Gastrocnemius medialis (tissue), 4 donors: ENCODE data around the gene CGNL1. TPM values are rescaled to one million over a fixed set of nuclear protein-coding genes. Genes with fewer than 3 reads are reported as not detected.

Experiments
- ATAC-seq, 2 donors: fragments of 150-250 bp; one replicate each; pipeline ENCODE4 v1.9.1; 2016
- DNase-seq, 2 donors: peaks; one replicate each; pipeline ENCODE4 v3.0.0-alpha.2; 2019
- H3K27ac ChIP-seq, 4 donors: fragments of 200-600 bp; sonication (generic); 1 replicate in 1 of 4; 2 replicates in 3 of 4; pipeline ENCODE4 v1.5.1; 2016 to 2018; ENCODE audit warnings: mild to moderate bottlenecking in 2 of 4, moderate library complexity in 1 of 4
- H3K27me3 ChIP-seq, 3 donors: fragments of 200-600 bp; sonication (generic) in 2 of 3; 1 replicate in 1 of 3; 2 replicates in 2 of 3; pipeline versions ENCODE4 v1.5.1 to v1.6.0; 2016 to 2019; ENCODE audit warnings: mild to moderate bottlenecking in 1 of 3, moderate library complexity in 1 of 3
- H3K36me3 ChIP-seq, 2 donors: fragments of 200-600 bp; sonication (generic) in 1 of 2; one replicate each; pipeline ENCODE4 v1.5.1; 2017 to 2018
- H3K4me1 ChIP-seq, 2 donors: fragments of 200-600 bp; sonication (generic) in 1 of 2; one replicate each; pipeline ENCODE4 v1.5.1; 2016 to 2017; ENCODE audit warnings: mild to moderate bottlenecking in 2 of 2
- H3K4me3 ChIP-seq, 4 donors: fragments of 200-600 bp; sonication (generic) in 3 of 4; 1 replicate in 1 of 4; 2 replicates in 3 of 4; pipeline ENCODE4 v1.5.1; 2016 to 2019; ENCODE audit warnings: mild to moderate bottlenecking in 2 of 4
- H3K9me3 ChIP-seq, 3 donors: fragments of 200-600 bp; sonication (generic) in 2 of 3; 1 replicate in 1 of 3; 2 replicates in 2 of 3; pipeline ENCODE4 v1.5.1; 2016 to 2019
- POLR2A ChIP-seq, 2 donors: fragments of 450-650 bp; IDR thresholded peaks; one replicate each; pipeline ENCODE4 v1.6.1; 2017; ENCODE audit warnings: antibody characterized with exemption in 2 of 2, mild to moderate bottlenecking in 2 of 2, moderate library complexity in 2 of 2
- in situ Hi-C, 4 donors: fragments of 200-750 bp; cut with MboI; loops; one replicate each; pipeline versions ENCODE4 v1.15.0 to v1.8.0; 2017; ENCODE audit warnings: low sequenced_read_pairs in 4 of 4
- intact Hi-C: fragments of 100-400 bp; cut with DNase I; formaldehyde crosslinking; loops from one replicate; pipeline ENCODE4 v1.15.1; 2023; ENCODE audit warnings: low total_unique reads
- total RNA-seq, 4 donors: library from RNA; depleted of rRNA; stranded (reverse); fragments of >200 nt; gene quantifications; one replicate each; pipeline versions ENCODE4 v1.1.0 to v1.2.3, GENCODE V29; 2016
- TF ChIP-seq, protein P1 (sequence below), 5 experiments: fragments of 450-650 bp in 3 of 5; fragments of 200-600 bp in 2 of 5; sonication (generic) in 2 of 5; IDR thresholded peaks in 4 of 5; conservative IDR thresholded peaks in 1 of 5; 1 replicate in 4 of 5; 2 replicates in 1 of 5; pipeline ENCODE4 v1.5.1; 2016 to 2019; ENCODE audit warnings: antibody characterized with exemption in 5 of 5, mild to moderate bottlenecking in 3 of 5, moderate library complexity in 3 of 5

Gene CGNL1
- total RNA-seq, 4 donors from 2014 or later, result 0.15 to 0.85 (median 0.49) TPM

DNA sequence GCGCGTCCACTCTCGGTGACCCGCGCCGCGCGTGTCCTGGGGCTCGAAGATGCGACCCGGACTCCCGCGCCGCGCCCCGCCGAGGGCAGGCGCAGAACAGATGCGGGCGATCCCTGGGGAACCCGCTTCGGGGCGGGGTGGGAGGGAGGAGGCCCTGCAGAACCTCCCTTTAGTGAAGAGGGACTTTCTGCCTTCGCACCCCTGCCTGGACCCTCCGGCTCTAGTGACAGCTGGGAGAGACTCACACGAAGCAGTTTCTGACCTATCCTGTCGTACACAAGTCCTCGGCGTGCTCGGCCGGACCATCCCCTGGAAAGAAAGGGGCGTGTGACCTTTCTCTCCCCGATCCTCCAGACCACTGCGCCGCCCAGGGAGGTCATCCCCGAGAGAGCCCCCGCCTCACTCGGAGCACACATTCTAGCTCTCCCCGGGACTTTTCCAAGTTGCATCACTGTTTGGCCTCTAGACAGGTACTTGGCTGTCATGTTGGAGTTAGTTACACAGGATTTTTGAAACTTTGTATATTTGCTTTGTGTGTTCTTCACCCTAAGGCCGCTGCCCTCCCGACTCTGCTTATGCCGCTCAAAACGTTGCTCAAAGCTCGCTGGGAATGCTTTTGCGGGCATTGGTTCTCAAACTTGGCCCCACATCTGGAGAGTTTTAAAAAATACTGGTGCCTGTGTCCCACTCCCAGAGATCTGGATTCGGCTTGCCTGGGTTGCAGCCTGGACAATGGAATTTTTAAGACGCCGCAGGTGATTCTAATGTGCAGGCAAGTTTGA, 582 bp downstream of the CGNL1 start:
- Histone ChIP-seq H3K9me3 (no peaks in the 10 kb centered on the region), H3K27me3 (peaks cover 20 to 33% (median 22%) of the 10 kb centered on the region in 3 donors), H3K4me1 (no peaks in the 10 kb centered on the region), H3K4me3 (peak overlapping the region; percentile 45 to 65 (median 53)), H3K27ac (no peak overlapping the region), H3K36me3 (no peaks in the 10 kb centered on the region)
- TF ChIP-seq, protein P1, sequence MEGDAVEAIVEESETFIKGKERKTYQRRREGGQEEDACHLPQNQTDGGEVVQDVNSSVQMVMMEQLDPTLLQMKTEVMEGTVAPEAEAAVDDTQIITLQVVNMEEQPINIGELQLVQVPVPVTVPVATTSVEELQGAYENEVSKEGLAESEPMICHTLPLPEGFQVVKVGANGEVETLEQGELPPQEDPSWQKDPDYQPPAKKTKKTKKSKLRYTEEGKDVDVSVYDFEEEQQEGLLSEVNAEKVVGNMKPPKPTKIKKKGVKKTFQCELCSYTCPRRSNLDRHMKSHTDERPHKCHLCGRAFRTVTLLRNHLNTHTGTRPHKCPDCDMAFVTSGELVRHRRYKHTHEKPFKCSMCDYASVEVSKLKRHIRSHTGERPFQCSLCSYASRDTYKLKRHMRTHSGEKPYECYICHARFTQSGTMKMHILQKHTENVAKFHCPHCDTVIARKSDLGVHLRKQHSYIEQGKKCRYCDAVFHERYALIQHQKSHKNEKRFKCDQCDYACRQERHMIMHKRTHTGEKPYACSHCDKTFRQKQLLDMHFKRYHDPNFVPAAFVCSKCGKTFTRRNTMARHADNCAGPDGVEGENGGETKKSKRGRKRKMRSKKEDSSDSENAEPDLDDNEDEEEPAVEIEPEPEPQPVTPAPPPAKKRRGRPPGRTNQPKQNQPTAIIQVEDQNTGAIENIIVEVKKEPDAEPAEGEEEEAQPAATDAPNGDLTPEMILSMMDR (IDR thresholded peaks at IDR 0.05 in 4 of 5, conservative IDR thresholded peaks at IDR 0.05 in 1 of 5), result no peak
- peak; percentile 19 to 33 for ATAC-seq
- in situ Hi-C loops (no loop called here), intact Hi-C loops (no loop called here)
- DNase-seq, result no peak

DNA sequence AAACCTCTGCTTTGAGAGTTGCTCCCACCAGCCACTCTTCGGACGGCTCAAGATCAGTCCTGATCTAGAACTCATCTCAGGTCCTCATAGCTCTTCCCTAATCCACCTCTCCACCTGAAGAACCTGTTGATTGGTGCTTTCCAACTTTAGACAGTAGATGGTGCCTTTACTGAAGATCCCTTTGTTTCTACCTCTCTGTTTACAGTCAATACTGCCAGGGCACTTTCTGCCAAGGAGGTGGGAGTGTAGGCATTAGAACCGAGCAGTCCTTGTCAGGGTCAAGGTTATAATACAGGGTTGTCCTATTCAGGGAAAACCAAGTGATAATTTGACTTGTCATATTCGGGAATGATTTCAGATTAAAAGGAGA, 1.2 kb downstream of the CGNL1 start:
- peak overlapping the region in 1 of 4 donors; percentile 65 for H3K4me3 ChIP-seq
- H3K36me3 ChIP-seq, result no peaks in the 10 kb centered on the region
- in situ Hi-C loops, result no loop called here
- ATAC-seq, result no peak
- no peak for DNase-seq
- intact Hi-C loops, result no loop called here
- TF ChIP-seq POLR2A (IDR thresholded peaks at IDR 0.05), result no peak
- TF ChIP-seq, protein P1 (IDR thresholded peaks at IDR 0.05 in 4 of 5, conservative IDR thresholded peaks at IDR 0.05 in 1 of 5), result no peak
- no peaks in the 10 kb centered on the region for H3K9me3 ChIP-seq
- peaks cover 20 to 33% (median 22%) of the 10 kb centered on the region in 3 donors for H3K27me3 ChIP-seq
- H3K4me1 ChIP-seq, result no peaks in the 10 kb centered on the region
- H3K27ac ChIP-seq, result no peak overlapping the region

DNA sequence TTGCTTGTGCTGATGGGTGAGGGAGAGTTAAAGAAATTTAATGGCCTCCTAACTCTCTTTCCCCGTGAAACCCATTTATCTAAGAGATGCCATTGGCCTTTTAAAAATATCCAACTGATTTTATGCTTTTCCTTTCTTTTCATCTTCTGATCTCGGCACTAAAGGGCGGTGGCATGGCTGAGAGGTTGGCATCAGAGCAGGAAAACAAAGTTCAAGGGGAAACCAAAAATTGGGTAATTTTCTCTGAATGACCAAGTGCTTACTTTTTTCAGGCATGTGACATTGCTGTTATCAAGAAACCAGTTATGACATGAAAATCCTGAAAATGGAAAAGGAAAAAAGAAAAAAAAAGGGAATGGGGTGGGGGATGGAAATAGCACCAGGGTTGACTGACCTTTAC, 3.2 kb downstream of the CGNL1 start:
- TF ChIP-seq, protein P1 (IDR thresholded peaks at IDR 0.05 in 4 of 5, conservative IDR thresholded peaks at IDR 0.05 in 1 of 5), result no peak
- no peak for TF ChIP-seq POLR2A (IDR thresholded peaks at IDR 0.05)
- no peak overlapping the region for H3K27ac ChIP-seq
- H3K4me1 ChIP-seq, result no peaks in the 10 kb centered on the region
- ATAC-seq, result no peak
- peaks cover 20 to 33% (median 22%) of the 10 kb centered on the region in 3 donors for H3K27me3 ChIP-seq
- in situ Hi-C loops (no loop called here), intact Hi-C loops (no loop called here)
- no peak overlapping the region for H3K4me3 ChIP-seq
- H3K9me3 ChIP-seq, result no peaks in the 10 kb centered on the region
- no peak for DNase-seq
- no peaks in the 10 kb centered on the region for H3K36me3 ChIP-seq

DNA sequence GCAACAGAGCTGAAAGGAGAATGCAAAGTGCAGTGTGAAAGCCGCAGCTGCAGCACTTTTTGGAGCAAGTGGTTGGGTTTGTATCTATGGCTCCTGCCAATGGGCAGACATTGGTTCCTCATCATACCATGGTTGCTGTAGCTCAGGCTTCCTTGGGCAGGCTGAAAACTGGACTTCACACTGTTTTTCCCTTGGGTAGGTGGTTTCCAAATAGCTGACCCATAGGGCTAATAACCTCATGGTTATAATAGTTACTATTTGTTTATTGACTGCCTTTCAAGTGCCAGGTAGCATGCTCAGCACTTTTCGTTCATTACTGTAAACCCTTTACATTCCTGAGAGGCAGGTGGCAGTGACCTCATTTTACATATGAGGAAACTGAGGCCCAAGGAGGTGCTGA, 4.5 kb downstream of the CGNL1 start:
- in situ Hi-C loops, result no loop called here
- Histone ChIP-seq H3K27ac (no peak overlapping the region), H3K4me1 (no peaks in the 10 kb centered on the region), H3K27me3 (peaks cover 17 to 27% (median 19%) of the 10 kb centered on the region in 3 donors), H3K36me3 (no peaks in the 10 kb centered on the region), H3K4me3 (no peak overlapping the region), H3K9me3 (no peaks in the 10 kb centered on the region)
- TF ChIP-seq POLR2A (IDR thresholded peaks at IDR 0.05), result no peak
- intact Hi-C loops, result no loop called here
- ATAC-seq (no peak), DNase-seq (no peak)

DNA sequence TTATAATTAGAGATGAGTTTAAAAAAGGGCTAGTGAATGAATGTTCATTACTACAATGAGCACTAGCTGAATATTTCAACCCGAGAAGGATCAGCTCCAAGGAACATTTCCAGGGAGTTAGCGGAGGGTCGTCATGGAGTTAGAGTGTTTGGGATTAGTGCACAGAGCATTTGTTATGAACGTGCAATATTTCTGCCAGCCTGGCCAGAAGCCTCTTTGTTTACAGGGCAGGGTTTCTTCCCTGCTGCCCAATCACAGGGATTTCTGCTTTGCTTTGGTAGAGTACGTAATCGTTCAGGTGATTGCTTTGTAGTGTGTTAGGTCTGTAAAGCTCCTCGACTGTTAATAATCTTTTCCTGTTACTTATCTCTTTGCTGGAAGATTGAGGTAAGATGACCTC, 5.9 kb downstream of the CGNL1 start:
- TF ChIP-seq POLR2A (IDR thresholded peaks at IDR 0.05), result no peak
- ATAC-seq (no peak), DNase-seq (no peak)
- H3K4me1 ChIP-seq, result no peaks in the 10 kb centered on the region
- intact Hi-C loops (no loop called here), in situ Hi-C loops (no loop called here)
- H3K36me3 ChIP-seq, result no peaks in the 10 kb centered on the region
- no peak overlapping the region for H3K27ac ChIP-seq
- no peaks in the 10 kb centered on the region for H3K9me3 ChIP-seq
- H3K27me3 ChIP-seq, result peaks cover 9 to 16% (median 11%) of the 10 kb centered on the region in 3 donors
- H3K4me3 ChIP-seq, result no peak overlapping the region
